ENCODE data around the gene ABHD11. TPM values are rescaled to one million over a fixed set of nuclear protein-coding genes. Genes with fewer than 3 reads are reported as not detected.

Gene ABHD11
- total and polyA plus RNA-seq, 2 donors (not counting 1 experiment from before 2014, with no cell fraction given), result 6.5 to 7.1 TPM

DNA sequence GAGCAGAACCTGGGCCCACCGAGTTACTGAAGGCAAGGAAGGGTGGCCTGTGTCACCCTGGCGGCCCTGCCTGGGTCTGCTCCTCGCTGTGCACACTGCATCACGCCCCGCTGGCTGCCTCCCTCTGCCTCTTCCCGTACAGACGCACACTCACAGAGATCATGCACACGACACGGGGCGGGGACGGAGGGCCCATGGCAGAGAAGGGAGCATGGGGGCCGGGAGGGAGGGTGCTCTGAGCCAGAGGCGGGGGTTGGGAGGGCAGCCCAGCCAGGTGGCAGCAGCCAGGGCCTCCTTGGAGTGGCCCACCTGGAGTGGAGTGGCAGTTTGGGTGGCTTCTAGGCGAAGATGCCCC is 38.6 kb downstream of the ABHD11 start:
- DNase-seq (ENCODE audit: low read depth in 2 of 2), result no peak
- H3K9ac ChIP-seq (ENCODE audit: insufficient read depth, low read length), result no peak overlapping the region
- no peaks in the 10 kb centered on the region for H3K27me3 ChIP-seq (ENCODE audit: control insufficient read depth, insufficient read depth, low read length)
- H4K20me1 ChIP-seq (ENCODE audit: control insufficient read depth, extremely low read depth, insufficient read depth, low read length), result no peaks in the 10 kb centered on the region
- no peaks in the 10 kb centered on the region for H3K4me1 ChIP-seq (ENCODE audit: control insufficient read depth, extremely low read depth, insufficient read depth, low read length)
- H2AFZ ChIP-seq (ENCODE audit: low read length), result no peak overlapping the region
- H3K36me3 ChIP-seq (ENCODE audit: control insufficient read depth, insufficient read depth, low read length), result peaks cover 33% of the 10 kb centered on the region
- TF ChIP-seq CTCF (conservative IDR thresholded peaks at IDR 0.05 in 1 of 2, IDR thresholded peaks at IDR 0.05 in 1 of 2; ENCODE audit: low read depth in 1 of 2, low read length in 2 of 2) (no peak), EZH2 (IDR thresholded peaks at IDR 0.05; ENCODE audit: low read length, missing control alignments) (no peak)
- no peak overlapping the region for H3K27ac ChIP-seq (ENCODE audit: insufficient read depth, low read length)
- H3K4me2 ChIP-seq (ENCODE audit: extremely low read depth, insufficient read depth, low read length), result no peak overlapping the region
- H3K79me2 ChIP-seq (ENCODE audit: control insufficient read depth, insufficient read depth, low read length), result no peaks in the 10 kb centered on the region
- no peak overlapping the region for H3K4me3 ChIP-seq (replicated peaks in 1 of 4; ENCODE audit: control extremely low read depth in 1 of 4, insufficient read depth in 1 of 4, low read depth in 3 of 4, low read length in 4 of 4)
- no peaks in the 10 kb centered on the region for H3K9me3 ChIP-seq (ENCODE audit: control insufficient read depth, insufficient read depth, low read depth, low read length)

DNA sequence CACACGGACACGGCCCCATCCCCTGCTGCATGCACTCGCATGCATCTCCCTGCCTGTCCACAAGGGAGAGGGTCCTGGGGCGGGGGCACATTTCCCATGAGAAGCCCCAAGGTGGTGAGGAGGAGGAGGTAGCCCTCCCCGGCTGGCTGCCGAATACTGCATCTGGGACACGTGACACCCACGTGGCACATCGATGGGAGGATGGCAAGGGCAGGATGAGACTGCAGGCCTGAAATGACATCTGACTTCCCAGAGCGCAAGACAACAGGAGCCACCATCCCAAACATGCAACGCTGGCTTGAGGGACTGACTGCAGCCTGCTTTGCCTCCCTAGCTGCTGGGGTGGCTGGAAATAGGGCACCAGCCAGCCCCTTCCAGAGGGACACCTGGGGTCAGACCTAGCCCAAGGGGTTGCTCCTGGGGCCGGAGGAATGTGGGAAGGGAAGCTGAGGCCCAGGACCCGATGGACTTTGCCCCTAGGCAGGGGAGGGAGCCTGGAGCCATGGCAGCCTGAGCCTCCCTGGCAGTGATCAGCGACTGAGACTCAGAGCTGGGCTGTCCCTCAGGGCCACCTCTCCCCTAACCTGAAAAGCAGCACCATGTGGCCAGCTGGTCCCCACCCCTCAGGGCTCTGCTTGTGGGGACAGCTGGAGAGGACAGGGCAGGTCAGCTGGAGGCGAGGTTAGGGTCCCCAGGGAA is 39.1 kb downstream of the ABHD11 start:
- no peak for DNase-seq (ENCODE audit: low read depth in 2 of 2)
- Histone ChIP-seq H3K9me3 (ENCODE audit: control insufficient read depth, insufficient read depth, low read depth, low read length) (no peaks in the 10 kb centered on the region), H3K4me2 (ENCODE audit: extremely low read depth, insufficient read depth, low read length) (no peak overlapping the region), H3K4me3 (replicated peaks in 1 of 4; ENCODE audit: control extremely low read depth in 1 of 4, insufficient read depth in 1 of 4, low read depth in 3 of 4, low read length in 4 of 4) (no peak overlapping the region), H3K4me1 (ENCODE audit: control insufficient read depth, extremely low read depth, insufficient read depth, low read length) (no peaks in the 10 kb centered on the region), H3K9ac (ENCODE audit: insufficient read depth, low read length) (no peak overlapping the region), H3K79me2 (ENCODE audit: control insufficient read depth, insufficient read depth, low read length) (no peaks in the 10 kb centered on the region), H2AFZ (ENCODE audit: low read length) (no peak overlapping the region), H3K36me3 (ENCODE audit: control insufficient read depth, insufficient read depth, low read length) (peaks cover 35% of the 10 kb centered on the region), H3K27ac (ENCODE audit: insufficient read depth, low read length) (no peak overlapping the region), H3K27me3 (ENCODE audit: control insufficient read depth, insufficient read depth, low read length) (no peaks in the 10 kb centered on the region), H4K20me1 (ENCODE audit: control insufficient read depth, extremely low read depth, insufficient read depth, low read length) (no peaks in the 10 kb centered on the region)
- TF ChIP-seq CTCF (conservative IDR thresholded peaks at IDR 0.05 in 1 of 2, IDR thresholded peaks at IDR 0.05 in 1 of 2; ENCODE audit: low read depth in 1 of 2, low read length in 2 of 2), result no peak
- no peak for TF ChIP-seq EZH2 (IDR thresholded peaks at IDR 0.05; ENCODE audit: low read length, missing control alignments)

DNA sequence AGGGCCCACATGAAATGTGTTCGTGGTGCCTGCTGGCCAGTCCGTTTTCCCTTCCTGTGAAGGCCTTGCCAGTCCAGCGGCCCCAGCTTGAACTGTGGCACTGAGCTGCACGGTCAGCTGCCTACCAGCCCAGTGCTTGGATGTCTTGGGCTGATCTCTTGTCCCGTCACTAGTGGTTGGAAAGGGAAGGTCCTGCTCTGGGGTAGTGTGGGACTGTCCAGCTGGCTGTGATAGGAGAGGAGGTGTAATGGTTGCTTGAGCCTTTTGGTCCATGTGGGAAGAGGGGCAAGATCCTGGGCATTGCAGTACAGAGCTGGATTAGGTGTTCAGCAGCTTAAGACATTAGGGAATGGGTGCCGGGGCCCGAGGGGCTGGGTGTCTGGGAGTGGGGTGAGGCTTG is 40.2 kb downstream of the ABHD11 start:
- TF ChIP-seq EZH2 (IDR thresholded peaks at IDR 0.05; ENCODE audit: low read length, missing control alignments), result no peak
- no peak for TF ChIP-seq CTCF (conservative IDR thresholded peaks at IDR 0.05 in 1 of 2, IDR thresholded peaks at IDR 0.05 in 1 of 2; ENCODE audit: low read depth in 1 of 2, low read length in 2 of 2)
- Histone ChIP-seq H2AFZ (ENCODE audit: low read length) (no peak overlapping the region), H3K36me3 (ENCODE audit: control insufficient read depth, insufficient read depth, low read length) (peaks cover 37% of the 10 kb centered on the region), H3K9me3 (ENCODE audit: control insufficient read depth, insufficient read depth, low read depth, low read length) (no peaks in the 10 kb centered on the region), H3K79me2 (ENCODE audit: control insufficient read depth, insufficient read depth, low read length) (no peaks in the 10 kb centered on the region), H3K27me3 (ENCODE audit: control insufficient read depth, insufficient read depth, low read length) (no peaks in the 10 kb centered on the region), H3K4me2 (ENCODE audit: extremely low read depth, insufficient read depth, low read length) (no peak overlapping the region), H3K9ac (ENCODE audit: insufficient read depth, low read length) (no peak overlapping the region), H3K4me1 (ENCODE audit: control insufficient read depth, extremely low read depth, insufficient read depth, low read length) (no peaks in the 10 kb centered on the region), H4K20me1 (ENCODE audit: control insufficient read depth, extremely low read depth, insufficient read depth, low read length) (no peaks in the 10 kb centered on the region), H3K27ac (ENCODE audit: insufficient read depth, low read length) (no peak overlapping the region), H3K4me3 (replicated peaks in 1 of 4; ENCODE audit: control extremely low read depth in 1 of 4, insufficient read depth in 1 of 4, low read depth in 3 of 4, low read length in 4 of 4) (no peak overlapping the region)
- no peak for DNase-seq (ENCODE audit: low read depth in 2 of 2)
